Measurements from ENCODE around the gene ZBTB34.
A peak's percentile ranks its signal among the peaks of the same experiment; 100 is the strongest.

ZBTB34 gene

GRCh38 chr9:126842977-126843799 lies 17.3 kb upstream of the ZBTB34 start:
- no peak for DNase-seq (ENCODE audit: low read depth)

- DNase-seq (ENCODE audit: low read depth), result peak; percentile 76
Measured at GRCh38 chr9:126844085-126844484, 16.4 kb upstream of the ZBTB34 start.

GRCh38 chr9:126847051-126847450 lies 13.4 kb upstream of the ZBTB34 start:
- DNase-seq (ENCODE audit: low read depth), result no peak

GRCh38 chr9:126849591-126850225 lies 10.7 kb upstream of the ZBTB34 start:
- no peak for DNase-seq (ENCODE audit: low read depth)

- DNase-seq (ENCODE audit: low read depth), result no peak
Measured at GRCh38 chr9:126851286-126851880, 9.1 kb upstream of the ZBTB34 start.

- DNase-seq (ENCODE audit: low read depth), result no peak
Measured at GRCh38 chr9:126852086-126852688, 8.3 kb upstream of the ZBTB34 start.

GRCh38 chr9:126853667-126854066 lies 6.8 kb upstream of the ZBTB34 start:
- peak; percentile 16 for DNase-seq (ENCODE audit: low read depth)

GRCh38 chr9:126854734-126855133 lies 5.7 kb upstream of the ZBTB34 start:
- DNase-seq (ENCODE audit: low read depth), result no peak

- DNase-seq (ENCODE audit: low read depth), result no peak
Measured at GRCh38 chr9:126856326-126856877, 4.0 kb upstream of the ZBTB34 start.

GRCh38 chr9:126857261-126857960 lies 3.0 kb upstream of the ZBTB34 start:
- peak; percentile 24 for DNase-seq (ENCODE audit: low read depth)

- DNase-seq (ENCODE audit: low read depth), result no peak
Measured at GRCh38 chr9:126859111-126859510, 1.3 kb upstream of the ZBTB34 start.

GRCh38 chr9:126860757-126861466 lies 473 bp downstream of the ZBTB34 start:
- no peak for DNase-seq (ENCODE audit: low read depth)

- peak; percentile 51 for DNase-seq (ENCODE audit: low read depth)
Measured at GRCh38 chr9:126861707-126862103, 1.3 kb downstream of the ZBTB34 start.

- no peak for DNase-seq (ENCODE audit: low read depth)
Measured at GRCh38 chr9:126862104-126862761, 1.8 kb downstream of the ZBTB34 start.

- DNase-seq (ENCODE audit: low read depth), result no peak
Measured at GRCh38 chr9:126864771-126865170, 4.3 kb downstream of the ZBTB34 start.

GRCh38 chr9:126869368-126869767 lies 8.9 kb downstream of the ZBTB34 start:
- no peak for DNase-seq (ENCODE audit: low read depth)

GRCh38 chr9:126872516-126872915 lies 12.1 kb downstream of the ZBTB34 start:
- DNase-seq (ENCODE audit: low read depth), result no peak

- peak; percentile 62 for DNase-seq (ENCODE audit: low read depth)
Measured at GRCh38 chr9:126874546-126875314, 14.3 kb downstream of the ZBTB34 start.

- DNase-seq (ENCODE audit: low read depth), result no peak
Measured at GRCh38 chr9:126875756-126876510, 15.5 kb downstream of the ZBTB34 start.
